GM12878 (cell line): Measurements from ENCODE around the gene PYGO2. TPM values are rescaled to one million over a fixed set of nuclear protein-coding genes. Genes with fewer than 3 reads are reported as not detected.

Source experiments
- ATAC-seq: fragments of 200-7000 bp; cut with Tn5 transposase; 3 replicates; pipeline ENCODE4 v1.9.1; 2020; ENCODE audit warnings: mild to moderate bottlenecking, moderate library complexity
- BruUV-seq: library from RNA; stranded (reverse); fragments of 400-500 nt; replicated peaks from 2 replicates; lab custom pipeline; 2021; lab: Mats Ljungman, UMichigan
- CTCF ChIA-PET: fragments of 300-600 bp; sonication (Branson Sonifier 250); formaldehyde crosslinking; extraction: SDS; loops from one replicate; lab custom pipeline; 2021; ENCODE audit warnings: inconsistent platforms; lab: Yijun Ruan, JAX
- POLR2A ChIA-PET: fragments of 350-600 bp; formaldehyde crosslinking; extraction: SDS; loops from one replicate; lab custom pipeline; 2021; ENCODE audit warnings: inconsistent platforms; lab: Charles Lee
- RAD21 ChIA-PET: fragments of 300-600 bp; sonication (Branson Sonifier 250); formaldehyde crosslinking; loops from one replicate; lab custom pipeline; 2023; ENCODE audit warnings: antibody characterized with exemption; ENCODE audit not compliant: unreplicated experiment; lab: Charles Lee
- SMC1A ChIA-PET: fragments of 300-600 bp; sonication (Branson Sonifier 250); formaldehyde crosslinking; loops from one replicate; lab custom pipeline; 2023; ENCODE audit not compliant: unreplicated experiment, uncharacterized antibody; lab: Charles Lee
- DNase-seq: peaks from one replicate; pipeline ENCODE4 v3.0.0-alpha.2; 2011; ENCODE audit warnings: low read depth, low spot score
- FAIRE-seq: peaks from 3 replicates; lab custom pipeline; 2011; peaks lifted over from hg19 to GRCh38; lab: Jason Lieb, UNC
- H2AFZ ChIP-seq: 2 replicates; pipeline ENCODE4 v1.6.0; 2011; ENCODE audit warnings: low read depth, low read length, control low read depth; ENCODE audit not compliant: control insufficient read depth
- H3K27ac ChIP-seq: 2 replicates; pipeline ENCODE4 v1.5.1; 2011; ENCODE audit warnings: control low read depth; ENCODE audit not compliant: control insufficient read depth, insufficient read depth
- H3K27me3 ChIP-seq, 2 experiments: replicated peaks in 1 of 2; 2 replicates each; pipeline versions ENCODE4 v1.6.0 to v1.6.1; 2011; ENCODE audit warnings: low read length in 1 of 2; ENCODE audit not compliant: control insufficient read depth in 2 of 2, insufficient read depth in 2 of 2
- H3K36me3 ChIP-seq, 2 experiments: 2 replicates each; pipeline ENCODE4 v1.5.1; 2011; ENCODE audit warnings: low read length in 1 of 2; ENCODE audit not compliant: control insufficient read depth in 2 of 2, insufficient read depth in 2 of 2
- H3K4me1 ChIP-seq: 2 replicates; pipeline ENCODE4 v1.6.1; 2011; ENCODE audit warnings: mild to moderate bottlenecking, low read length, moderate library complexity, mixed read lengths; ENCODE audit not compliant: control insufficient read depth, insufficient read depth
- H3K4me2 ChIP-seq: 2 replicates; pipeline ENCODE4 v1.6.0; 2011; ENCODE audit warnings: control low read depth; ENCODE audit not compliant: control insufficient read depth, insufficient read depth
- H3K4me3 ChIP-seq: fragments of 200-600 bp; sonication (generic); 2 replicates; pipeline ENCODE4 v1.5.1; 2016
- H3K79me2 ChIP-seq: 2 replicates; pipeline ENCODE4 v1.6.0; 2011; ENCODE audit warnings: low read length; ENCODE audit not compliant: control insufficient read depth, insufficient read depth
- H3K9ac ChIP-seq: 2 replicates; pipeline ENCODE4 v1.8.0; 2011; ENCODE audit warnings: low read length, control low read depth, mixed read lengths; ENCODE audit not compliant: control insufficient read depth, insufficient read depth
- H3K9me3 ChIP-seq: replicated peaks from 3 replicates; pipeline ENCODE4 v1.5.1; 2011; ENCODE audit warnings: mild to moderate bottlenecking, low read length; ENCODE audit not compliant: control insufficient read depth, insufficient read depth
- H4K20me1 ChIP-seq: 2 replicates; pipeline ENCODE4 v1.6.0; 2011; ENCODE audit not compliant: control insufficient read depth, insufficient read depth
- BCL11A ChIP-seq: IDR thresholded peaks from 2 replicates; pipeline ENCODE4 v1.6.1; 2011; ENCODE audit warnings: low read depth, low read length
- BCL3 ChIP-seq: IDR thresholded peaks from 2 replicates; pipeline ENCODE4 v1.6.1; 2011; ENCODE audit warnings: borderline replicate concordance, low read depth, mild to moderate bottlenecking, moderate library complexity, low read length; ENCODE audit not compliant: insufficient read depth, poor library complexity, severe bottlenecking
- CEBPB ChIP-seq, 2 experiments: fragments of 150-350 bp in 1 of 2; IDR thresholded peaks; 2 replicates each; pipeline ENCODE4 v1.6.1; 2012 to 2014; ENCODE audit warnings: low read depth in 2 of 2, low read length in 2 of 2, borderline replicate concordance in 1 of 2, inconsistent platforms in 1 of 2
- CHD2 ChIP-seq: IDR thresholded peaks from 2 replicates; pipeline ENCODE4 v1.6.1; 2011; ENCODE audit warnings: low read depth, low read length, improper control_type of control experiment, borderline replicate concordance
- CTCF ChIP-seq, 3 experiments: IDR thresholded peaks in 2 of 3; conservative IDR thresholded peaks in 1 of 3; 2 replicates each; pipeline ENCODE4 v1.5.1; 2011; ENCODE audit warnings: low read depth in 3 of 3, low read length in 3 of 3, mild to moderate bottlenecking in 3 of 3, control low read depth in 2 of 3, moderate library complexity in 2 of 3, inconsistent platforms in 1 of 3, mixed read lengths in 1 of 3; ENCODE audit not compliant: control insufficient read depth in 2 of 3, insufficient read depth in 1 of 3; ENCODE audit errors: extremely low read depth in 1 of 3
- FOS ChIP-seq: IDR thresholded peaks from 3 replicates; pipeline ENCODE4 v1.6.1; 2011; ENCODE audit warnings: borderline replicate concordance; ENCODE audit not compliant: insufficient read length; ENCODE audit errors: extremely low read depth
- FOXK2 ChIP-seq: fragments of 450-650 bp; IDR thresholded peaks from 2 replicates; pipeline ENCODE4 v1.6.1; 2017; ENCODE audit warnings: mild to moderate bottlenecking, moderate library complexity
- KLF5 ChIP-seq: fragments of 450-650 bp; IDR thresholded peaks from 2 replicates; pipeline ENCODE4 v1.6.1; 2014; ENCODE audit warnings: mild to moderate bottlenecking; ENCODE audit not compliant: partially characterized antibody
- MEF2A ChIP-seq: IDR thresholded peaks from 2 replicates; pipeline ENCODE4 v1.6.1; 2011; ENCODE audit warnings: low read depth, mild to moderate bottlenecking, low read length, moderate library complexity; ENCODE audit not compliant: insufficient read depth
- MLLT1 ChIP-seq: fragments of 450-650 bp; IDR thresholded peaks from 2 replicates; pipeline ENCODE4 v1.6.1; 2016; ENCODE audit warnings: mild to moderate bottlenecking
- NFYB ChIP-seq: IDR thresholded peaks from 2 replicates; pipeline ENCODE4 v1.6.1; 2011; ENCODE audit warnings: low read depth, mild to moderate bottlenecking, low read length, improper control_type of control experiment, moderate library complexity; ENCODE audit not compliant: insufficient read depth
- NR2C2 ChIP-seq: IDR thresholded peaks from 2 replicates; pipeline ENCODE4 v1.6.1; 2011; ENCODE audit warnings: borderline replicate concordance, low read depth; ENCODE audit not compliant: control insufficient read depth, insufficient read length
- POLR2AphosphoS2 ChIP-seq: IDR thresholded peaks from 2 replicates; pipeline ENCODE4 v1.6.1; 2011; ENCODE audit warnings: low read depth, mild to moderate bottlenecking, low read length, improper control_type of control experiment, moderate library complexity
- RBBP5 ChIP-seq: fragments of 200-600 bp; sonication (generic); conservative IDR thresholded peaks from 2 replicates; pipeline ENCODE4 v1.6.1; 2016
- RCOR1 ChIP-seq: conservative IDR thresholded peaks from 2 replicates; pipeline ENCODE4 v1.6.1; 2012; ENCODE audit warnings: low read depth, low read length, improper control_type of control experiment
- SIN3A ChIP-seq: IDR thresholded peaks from 2 replicates; pipeline ENCODE4 v1.6.1; 2012; ENCODE audit warnings: low read depth, low read length, improper control_type of control experiment
- WRNIP1 ChIP-seq: IDR thresholded peaks from 2 replicates; pipeline ENCODE4 v1.6.1; 2011; ENCODE audit warnings: low read depth, low read length, improper control_type of control experiment, borderline replicate concordance
- WGBS: methylation state at CpG from one replicate; pipeline ENCODE4 v1.1.6; 2016; ENCODE audit warnings: low lambda C conversion rate; ENCODE audit not compliant: insufficient replicate concordance, insufficient coverage; ENCODE audit errors: missing lambda C conversion rate; 5-methylcytosine and 5-hydroxymethylcytosine counted together
- in situ Hi-C: fragments of 300-500 bp; cut with MboI; formaldehyde crosslinking; loops from 9 replicates; pipeline ENCODE4 v1.14.3; 2018; ENCODE audit warnings: mixed read lengths
- intact Hi-C: fragments of 100-400 bp; cut with micrococcal nuclease; formaldehyde crosslinking; loops from one replicate; pipeline ENCODE4 v1.14.2; 2022; ENCODE audit not compliant: unreplicated experiment
- polyA plus RNA-seq, 11 experiments: library from polyadenylated mRNA; depleted of rRNA in 4 of 11; unstranded in 6 of 11; stranded (reverse) in 5 of 11; fragments of >200 nt; fragmentation: Nextera tagmentation in 4 of 11; fragmentation: Illumina TruSeq in 1 of 11; extraction: Ambion mirVana in 4 of 11; extraction: Trizol in 1 of 11; gene quantifications; 1 replicate in 1 of 11; 2 replicates in 10 of 11; pipeline versions ENCODE4 v1.2.1 to v1.2.3, GENCODE V29; 2011 to 2016; ENCODE audit warnings: inconsistent platforms in 2 of 11, missing spikeins in 2 of 11, low read depth in 1 of 11
- total RNA-seq, 4 experiments: library from RNA; depleted of rRNA in 3 of 4; stranded (reverse); fragments of >200 nt in 3 of 4; fragmentation: Illumina TruSeq in 1 of 4; extraction: Trizol in 1 of 4; gene quantifications; 2 replicates each; pipeline versions ENCODE4 v1.2.1 to v1.2.3, GENCODE V29; 2013 to 2021

PYGO2 gene
- total and polyA plus RNA-seq, 10 of the 15 experiments (the other 5 are each of a cell fraction or from before 2014, with no cell fraction given) = 8.1 to 33.8 (median 23.5) TPM

DNA sequence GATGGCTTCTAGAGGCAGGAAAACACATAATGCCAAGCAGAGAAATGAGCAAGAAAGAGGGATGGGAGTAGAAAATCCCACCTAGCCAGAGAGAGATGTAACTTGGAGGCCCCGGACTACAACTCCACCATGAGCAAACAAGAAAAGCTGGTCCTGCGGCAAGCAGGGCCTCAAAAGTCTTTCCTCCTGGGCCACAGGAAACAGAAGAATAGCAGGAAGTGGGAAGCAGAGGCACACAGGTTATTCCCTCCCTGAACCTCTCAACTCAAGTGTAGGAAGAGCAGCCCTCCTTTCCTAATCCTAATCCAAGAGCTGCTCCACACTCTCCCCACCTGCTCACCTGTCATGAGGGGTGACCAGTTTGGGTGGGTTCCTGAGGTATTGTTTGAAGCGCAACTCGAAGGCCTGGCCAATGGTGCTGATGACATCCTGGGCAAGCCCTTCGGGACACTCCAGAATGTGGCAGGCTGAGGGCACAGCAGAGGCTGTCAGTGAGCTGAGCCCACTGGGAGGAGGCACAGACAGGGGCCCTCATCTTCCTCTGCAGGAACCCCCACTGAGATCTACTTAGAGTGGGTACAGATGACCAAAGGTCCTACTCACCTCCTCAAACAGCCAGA lies 5.9 kb upstream of the PYGO2 start (continued):
- TF ChIP-seq FOS = no peak
- TF ChIP-seq POLR2AphosphoS2 = no peak
- TF ChIP-seq SIN3A = no peak
- no peak for TF ChIP-seq WRNIP1
- TF ChIP-seq, all 136 proteins: peak for 0

DNA sequence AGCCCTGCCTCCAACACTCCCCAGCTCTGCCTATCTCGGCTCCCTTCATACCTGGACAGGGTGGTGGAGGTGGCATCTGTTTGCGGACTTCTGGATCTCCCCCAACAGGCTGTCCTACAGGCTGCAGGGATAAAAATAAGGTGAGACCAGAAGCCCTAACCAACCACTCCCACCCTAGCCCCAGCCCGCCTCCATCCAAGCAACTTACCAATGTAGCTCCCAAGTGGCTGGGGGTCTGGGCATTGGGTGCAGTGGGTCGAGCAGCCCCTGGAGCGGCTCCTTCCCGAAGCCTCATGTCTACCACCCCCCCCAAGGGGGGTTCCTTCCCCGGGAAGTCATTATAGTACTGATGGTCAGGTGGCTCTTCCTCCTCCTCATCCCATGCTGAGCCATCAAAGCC lies 4.5 kb upstream of the PYGO2 start:
- Histone ChIP-seq H3K27ac (no peak overlapping the region), H3K4me1 (peaks cover 15% of the 10 kb centered on the region), H3K9ac (no peak overlapping the region), H3K27me3 (no peaks in the 10 kb centered on the region), H4K20me1 (no peaks in the 10 kb centered on the region), H2AFZ (no peak overlapping the region), H3K9me3 (no peaks in the 10 kb centered on the region), H3K4me2 (no peak overlapping the region), H3K36me3 (peaks cover 12% of the 10 kb centered on the region in 2 experiments; a peak in 3 of 4 replicates), H3K4me3 (no peak overlapping the region), H3K79me2 (peaks cover 35% of the 10 kb centered on the region)
- DNase-seq (no peak), ATAC-seq (no peak), FAIRE-seq (no peak)
- CTCF ChIA-PET = interaction anchor here (1.3 to 3.5 kb wide), 3 partner anchors 8 to 17 kb away, joined by 3 to 11 read pairs (median 5); partner anchors contain the start of genes CKS1B, FLAD1 and PBXIP1
- intact Hi-C loops (no loop called here), in situ Hi-C loops (no loop called here)
- no TSS peak for BruUV-seq
- 95% methylated on average over 7 of the region's 7 CpGs for WGBS
- POLR2A ChIA-PET = interaction anchor here (0.6 to 1.6 kb wide), 2 partner anchors 10 to 188 kb away, joined by 3 to 4 read pairs; partner anchors contain the start of gene PBXIP1
- SMC1A ChIA-PET = interaction anchor here (1.0 kb wide), 1 partner anchor 22 kb away, joined by 3 read pairs; no protein-coding TSS in a partner anchor
- RAD21 ChIA-PET = no interaction called here
- TF ChIP-seq BCL3 = no peak
- TF ChIP-seq CHD2 = no peak
- no peak for TF ChIP-seq CTCF (IDR thresholded peaks at IDR 0.05 in 2 of 3, conservative IDR thresholded peaks at IDR 0.05 in 1 of 3; ENCODE audit: control insufficient read depth in 2 of 3, extremely low read depth in 1 of 3, insufficient read depth in 1 of 3, low read depth in 3 of 3, low read length in 3 of 3)
- no peak for TF ChIP-seq RBBP5
- no peak for TF ChIP-seq FOS
- TF ChIP-seq FOXK2 = no peak
- TF ChIP-seq NR2C2 = no peak
- TF ChIP-seq BCL11A = no peak
- TF ChIP-seq CEBPB (IDR thresholded peaks at IDR 0.05; ENCODE audit: borderline replicate concordance in 1 of 2, low read depth in 2 of 2, low read length in 2 of 2) = no peak
- no peak for TF ChIP-seq MEF2A
- TF ChIP-seq KLF5 = no peak
- no peak for TF ChIP-seq RCOR1
- TF ChIP-seq NFYB = no peak
- TF ChIP-seq MLLT1 = no peak
